ENCODE measurements around the gene GAPDHS. TPM values are rescaled to one million over a fixed set of nuclear protein-coding genes. Genes with fewer than 3 reads are reported as not detected.

The GAPDHS gene
- total RNA-seq, 1 experiment from 2014 or later, result not detected

DNA sequence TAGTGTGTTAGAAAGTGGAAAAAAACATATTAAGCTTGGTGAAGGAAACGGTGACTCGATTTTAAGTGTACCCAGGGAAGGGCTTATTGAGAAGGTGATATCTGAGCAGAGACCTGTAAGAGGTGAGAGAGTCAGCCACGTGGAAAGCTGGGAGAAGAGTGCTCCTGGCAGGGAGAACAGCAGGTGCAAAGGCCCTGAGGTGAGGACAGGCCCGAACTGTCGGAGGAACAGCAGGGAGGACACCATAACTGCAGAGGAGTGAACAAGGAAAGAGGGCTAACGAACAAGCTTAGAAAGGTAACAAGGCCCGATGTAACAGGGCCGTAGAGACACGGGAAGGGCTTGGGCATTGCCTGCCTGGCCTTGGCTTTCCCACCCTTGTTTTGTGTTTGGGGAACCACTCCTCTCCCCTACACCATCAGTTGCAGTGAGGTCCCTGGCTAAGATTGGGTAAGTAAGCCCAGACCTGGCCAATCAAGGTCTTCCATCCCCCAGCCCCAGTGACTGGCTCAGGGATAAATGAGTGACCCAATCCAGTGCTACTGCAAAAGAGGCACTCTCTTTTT, 22.9 kb downstream of the GAPDHS start:
- intact Hi-C loops (cut with micrococcal nuclease), result no loop called here

More for the DNA sequence above, 22.9 kb downstream of the GAPDHS start:
- H3K9me3 ChIP-seq (ENCODE audit: control insufficient read depth in 1 of 2, insufficient read depth in 1 of 2, low read depth in 1 of 2, low read length in 2 of 2), result no peaks in the 10 kb centered on the region
- H3K4me3 ChIP-seq (replicated peaks in 1 of 2; ENCODE audit: low read depth in 1 of 2, low read length in 2 of 2), result no peak overlapping the region
- RAD21 ChIA-PET (ENCODE audit: low non-redundant PET in 1 of 2, low total read pairs in 2 of 2, uncharacterized antibody in 2 of 2, unreplicated experiment in 2 of 2), result no interaction called here
- TF ChIP-seq SP1 (IDR thresholded peaks at IDR 0.05; ENCODE audit: low read depth) (no peak), YY1 (IDR thresholded peaks at IDR 0.05; ENCODE audit: extremely low read depth, insufficient replicate concordance, low read depth, low read length) (no peak), POLR2AphosphoS5 (IDR thresholded peaks at IDR 0.05; ENCODE audit: low read depth, low read length) (no peak), POLR2A (IDR thresholded peaks at IDR 0.05; ENCODE audit: borderline replicate concordance, extremely low read depth, insufficient read depth, insufficient read length) (no peak), ELF1 (IDR thresholded peaks at IDR 0.05; ENCODE audit: borderline replicate concordance, low read depth) (no peak), EZH2phosphoT487 (IDR thresholded peaks at IDR 0.05; ENCODE audit: borderline replicate concordance) (no peak), FOSL1 (IDR thresholded peaks at IDR 0.05; ENCODE audit: low read depth) (no peak), SRF (IDR thresholded peaks at IDR 0.05; ENCODE audit: low read depth) (no peak), JUND (IDR thresholded peaks at IDR 0.05) (no peak), TCF7L2 (IDR thresholded peaks at IDR 0.05; ENCODE audit: borderline replicate concordance, extremely low read depth, insufficient read depth, insufficient read length) (no peak), CBX3 (IDR thresholded peaks at IDR 0.05; ENCODE audit: low read depth) (no peak), CEBPB (IDR thresholded peaks at IDR 0.05; ENCODE audit: low read depth) (no peak), ZNF274 (IDR thresholded peaks at IDR 0.05; ENCODE audit: low read depth, low read length) (no peak), ZFX (IDR thresholded peaks at IDR 0.05) (no peak)
- TF ChIP-seq, protein P1, sequence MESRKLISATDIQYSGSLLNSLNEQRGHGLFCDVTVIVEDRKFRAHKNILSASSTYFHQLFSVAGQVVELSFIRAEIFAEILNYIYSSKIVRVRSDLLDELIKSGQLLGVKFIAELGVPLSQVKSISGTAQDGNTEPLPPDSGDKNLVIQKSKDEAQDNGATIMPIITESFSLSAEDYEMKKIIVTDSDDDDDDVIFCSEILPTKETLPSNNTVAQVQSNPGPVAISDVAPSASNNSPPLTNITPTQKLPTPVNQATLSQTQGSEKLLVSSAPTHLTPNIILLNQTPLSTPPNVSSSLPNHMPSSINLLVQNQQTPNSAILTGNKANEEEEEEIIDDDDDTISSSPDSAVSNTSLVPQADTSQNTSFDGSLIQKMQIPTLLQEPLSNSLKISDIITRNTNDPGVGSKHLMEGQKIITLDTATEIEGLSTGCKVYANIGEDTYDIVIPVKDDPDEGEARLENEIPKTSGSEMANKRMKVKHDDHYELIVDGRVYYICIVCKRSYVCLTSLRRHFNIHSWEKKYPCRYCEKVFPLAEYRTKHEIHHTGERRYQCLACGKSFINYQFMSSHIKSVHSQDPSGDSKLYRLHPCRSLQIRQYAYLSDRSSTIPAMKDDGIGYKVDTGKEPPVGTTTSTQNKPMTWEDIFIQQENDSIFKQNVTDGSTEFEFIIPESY (IDR thresholded peaks at IDR 0.05; ENCODE audit: extremely low read depth, insufficient replicate concordance, low read length), result no peak
- TF ChIP-seq, protein P2, sequence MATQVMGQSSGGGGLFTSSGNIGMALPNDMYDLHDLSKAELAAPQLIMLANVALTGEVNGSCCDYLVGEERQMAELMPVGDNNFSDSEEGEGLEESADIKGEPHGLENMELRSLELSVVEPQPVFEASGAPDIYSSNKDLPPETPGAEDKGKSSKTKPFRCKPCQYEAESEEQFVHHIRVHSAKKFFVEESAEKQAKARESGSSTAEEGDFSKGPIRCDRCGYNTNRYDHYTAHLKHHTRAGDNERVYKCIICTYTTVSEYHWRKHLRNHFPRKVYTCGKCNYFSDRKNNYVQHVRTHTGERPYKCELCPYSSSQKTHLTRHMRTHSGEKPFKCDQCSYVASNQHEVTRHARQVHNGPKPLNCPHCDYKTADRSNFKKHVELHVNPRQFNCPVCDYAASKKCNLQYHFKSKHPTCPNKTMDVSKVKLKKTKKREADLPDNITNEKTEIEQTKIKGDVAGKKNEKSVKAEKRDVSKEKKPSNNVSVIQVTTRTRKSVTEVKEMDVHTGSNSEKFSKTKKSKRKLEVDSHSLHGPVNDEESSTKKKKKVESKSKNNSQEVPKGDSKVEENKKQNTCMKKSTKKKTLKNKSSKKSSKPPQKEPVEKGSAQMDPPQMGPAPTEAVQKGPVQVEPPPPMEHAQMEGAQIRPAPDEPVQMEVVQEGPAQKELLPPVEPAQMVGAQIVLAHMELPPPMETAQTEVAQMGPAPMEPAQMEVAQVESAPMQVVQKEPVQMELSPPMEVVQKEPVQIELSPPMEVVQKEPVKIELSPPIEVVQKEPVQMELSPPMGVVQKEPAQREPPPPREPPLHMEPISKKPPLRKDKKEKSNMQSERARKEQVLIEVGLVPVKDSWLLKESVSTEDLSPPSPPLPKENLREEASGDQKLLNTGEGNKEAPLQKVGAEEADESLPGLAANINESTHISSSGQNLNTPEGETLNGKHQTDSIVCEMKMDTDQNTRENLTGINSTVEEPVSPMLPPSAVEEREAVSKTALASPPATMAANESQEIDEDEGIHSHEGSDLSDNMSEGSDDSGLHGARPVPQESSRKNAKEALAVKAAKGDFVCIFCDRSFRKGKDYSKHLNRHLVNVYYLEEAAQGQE (IDR thresholded peaks at IDR 0.05; ENCODE audit: low read depth), result no peak
- TF ChIP-seq, protein P3, sequence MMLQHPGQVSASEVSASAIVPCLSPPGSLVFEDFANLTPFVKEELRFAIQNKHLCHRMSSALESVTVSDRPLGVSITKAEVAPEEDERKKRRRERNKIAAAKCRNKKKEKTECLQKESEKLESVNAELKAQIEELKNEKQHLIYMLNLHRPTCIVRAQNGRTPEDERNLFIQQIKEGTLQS (IDR thresholded peaks at IDR 0.05), result no peak
- TF ChIP-seq, protein P4, sequence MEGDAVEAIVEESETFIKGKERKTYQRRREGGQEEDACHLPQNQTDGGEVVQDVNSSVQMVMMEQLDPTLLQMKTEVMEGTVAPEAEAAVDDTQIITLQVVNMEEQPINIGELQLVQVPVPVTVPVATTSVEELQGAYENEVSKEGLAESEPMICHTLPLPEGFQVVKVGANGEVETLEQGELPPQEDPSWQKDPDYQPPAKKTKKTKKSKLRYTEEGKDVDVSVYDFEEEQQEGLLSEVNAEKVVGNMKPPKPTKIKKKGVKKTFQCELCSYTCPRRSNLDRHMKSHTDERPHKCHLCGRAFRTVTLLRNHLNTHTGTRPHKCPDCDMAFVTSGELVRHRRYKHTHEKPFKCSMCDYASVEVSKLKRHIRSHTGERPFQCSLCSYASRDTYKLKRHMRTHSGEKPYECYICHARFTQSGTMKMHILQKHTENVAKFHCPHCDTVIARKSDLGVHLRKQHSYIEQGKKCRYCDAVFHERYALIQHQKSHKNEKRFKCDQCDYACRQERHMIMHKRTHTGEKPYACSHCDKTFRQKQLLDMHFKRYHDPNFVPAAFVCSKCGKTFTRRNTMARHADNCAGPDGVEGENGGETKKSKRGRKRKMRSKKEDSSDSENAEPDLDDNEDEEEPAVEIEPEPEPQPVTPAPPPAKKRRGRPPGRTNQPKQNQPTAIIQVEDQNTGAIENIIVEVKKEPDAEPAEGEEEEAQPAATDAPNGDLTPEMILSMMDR (IDR thresholded peaks at IDR 0.05 in 2 of 3, conservative IDR thresholded peaks at IDR 0.05 in 1 of 3; ENCODE audit: borderline replicate concordance in 1 of 3, insufficient read depth in 1 of 3, low read depth in 2 of 3, low read length in 2 of 3), result no peak
- TF ChIP-seq, protein P5, sequence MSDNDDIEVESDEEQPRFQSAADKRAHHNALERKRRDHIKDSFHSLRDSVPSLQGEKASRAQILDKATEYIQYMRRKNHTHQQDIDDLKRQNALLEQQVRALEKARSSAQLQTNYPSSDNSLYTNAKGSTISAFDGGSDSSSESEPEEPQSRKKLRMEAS (IDR thresholded peaks at IDR 0.05), result no peak
- no TSS peak for BruUV-seq (replicated peaks)
- ATAC-seq, result no peak
- H3K4me1 ChIP-seq (ENCODE audit: control insufficient read depth in 1 of 2, insufficient read depth in 2 of 2, low read length in 2 of 2), result peaks cover 0 to 12% of the 10 kb centered on the region in 2 experiments; a peak in 2 of 4 replicates
- H2AFZ ChIP-seq (ENCODE audit: low read depth, low read length, poor library complexity, severe bottlenecking), result peak overlapping the region; percentile 61
- POLR2A ChIA-PET, result interaction anchor here (0.9 kb wide), 1 partner anchor 46 kb away, joined by 3 read pairs; no protein-coding TSS in a partner anchor
- no peaks in the 10 kb centered on the region for H3K9me2 ChIP-seq (ENCODE audit: insufficient read depth)
- H3K4me2 ChIP-seq (ENCODE audit: low read length), result no peak overlapping the region
- no peaks in the 10 kb centered on the region for H3K79me2 ChIP-seq (ENCODE audit: insufficient read depth, low read length)
- no peak overlapping the region for H3K9ac ChIP-seq (ENCODE audit: low read length)
- no peaks in the 10 kb centered on the region for H3K27me3 ChIP-seq (ENCODE audit: insufficient read depth, low read length)
- no peak overlapping the region for H3K27ac ChIP-seq (ENCODE audit: low read depth, low read length)
- no peaks in the 10 kb centered on the region for H4K20me1 ChIP-seq (ENCODE audit: insufficient read depth)
- H3K36me3 ChIP-seq (ENCODE audit: control insufficient read depth in 1 of 2, insufficient read depth in 2 of 2, low read length in 2 of 2), result no peaks in the 10 kb centered on the region
- DNase-seq (ENCODE audit: low read depth, low spot score), result no peak
- CTCF ChIA-PET, result interaction anchor here (1.0 to 1.2 kb wide), 2 partner anchors 36 to 156 kb away, joined by 3 read pairs; no protein-coding TSS in a partner anchor
